Measurements from ENCODE around the gene ZNF784. TPM values are rescaled to one million over a fixed set of nuclear protein-coding genes. Genes with fewer than 3 reads are reported as not detected.

Gene ZNF784
- total and polyA plus RNA-seq, 2 of the 8 experiments (the other 6 are each of a cell fraction or from before 2014, with no cell fraction given) = 6.5 to 8.0 TPM

DNA sequence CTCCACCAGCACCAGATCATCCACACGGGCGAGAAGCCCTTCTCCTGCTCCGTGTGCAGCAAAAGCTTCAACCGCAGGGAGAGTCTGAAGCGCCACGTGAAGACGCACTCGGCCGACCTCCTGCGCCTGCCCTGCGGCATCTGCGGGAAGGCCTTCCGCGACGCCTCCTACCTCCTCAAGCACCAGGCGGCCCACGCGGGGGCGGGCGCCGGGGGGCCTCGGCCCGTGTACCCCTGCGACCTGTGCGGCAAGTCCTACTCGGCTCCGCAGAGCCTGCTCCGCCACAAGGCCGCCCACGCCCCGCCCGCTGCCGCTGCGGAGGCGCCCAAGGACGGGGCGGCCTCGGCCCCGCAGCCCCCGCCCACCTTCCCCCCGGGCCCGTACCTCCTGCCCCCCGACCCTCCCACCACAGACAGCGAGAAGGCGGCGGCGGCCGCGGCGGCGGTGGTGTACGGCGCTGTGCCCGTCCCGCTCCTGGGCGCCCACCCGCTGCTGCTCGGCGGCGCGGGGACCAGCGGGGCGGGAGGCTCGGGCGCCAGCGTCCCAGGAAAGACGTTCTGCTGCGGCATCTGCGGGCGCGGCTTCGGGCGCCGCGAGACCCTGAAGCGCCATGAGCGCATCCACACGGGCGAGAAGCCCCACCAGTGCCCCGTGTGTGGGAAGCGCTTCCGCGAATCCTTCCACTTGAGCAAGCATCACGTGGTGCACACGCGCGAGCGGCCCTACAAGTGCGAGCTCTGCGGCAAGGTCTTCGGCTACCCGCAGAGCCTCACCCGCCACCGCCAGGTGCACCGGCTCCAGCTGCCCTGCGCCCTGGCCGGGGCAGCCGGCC lies 9.4 kb downstream of the ZNF784 start (continued):
- TF ChIP-seq GABPA (IDR thresholded peaks at IDR 0.05; ENCODE audit: borderline replicate concordance, insufficient read depth, low read length) (no peak), CBX5 (IDR thresholded peaks at IDR 0.05; ENCODE audit: low read depth, low read length) (no peak), TBP (IDR thresholded peaks at IDR 0.05; ENCODE audit: low read depth, low read length) (no peak), RFX5 (IDR thresholded peaks at IDR 0.05; ENCODE audit: borderline replicate concordance, low read depth, low read length) (no peak), TCF12 (IDR thresholded peaks at IDR 0.05; ENCODE audit: low read depth, low read length) (no peak), CHD2 (IDR thresholded peaks at IDR 0.05; ENCODE audit: low read length) (no peak), RAD21 (IDR thresholded peaks at IDR 0.05 in 1 of 2, conservative IDR thresholded peaks at IDR 0.05 in 1 of 2; ENCODE audit: low read depth in 2 of 2, low read length in 2 of 2) (no peak), RBBP5 (IDR thresholded peaks at IDR 0.05; ENCODE audit: borderline replicate concordance, low read depth, low read length) (no peak)
